CD4-positive, CD25-positive, alpha-beta regulatory T cell (primary cell): ENCODE measurements around the gene CCDC172. TPM values are rescaled to one million over a fixed set of nuclear protein-coding genes. Genes with fewer than 3 reads are reported as not detected.

Experiments used
- ATAC-seq, 2 donors: fragments of 150-1000 bp; cut with Tn5 transposase; one replicate each; pipeline ENCODE4 v1.10.0; 2021; ENCODE audit warnings: low read depth in 2 of 2, moderate number of reproducible peaks in 2 of 2, moderate library complexity in 1 of 2
- DNase-seq, 3 donors: peaks; one replicate each; pipeline versions ENCODE4 v3.0.0 to v3.0.0-alpha.2; 2012 to 2022; ENCODE audit warnings: mixed read lengths in 1 of 3
- H3K27ac ChIP-seq: one replicate; pipeline ENCODE4 v1.7.0; 2013; ENCODE audit warnings: mild to moderate bottlenecking, low read length; ENCODE audit not compliant: insufficient read depth, poor library complexity, severe bottlenecking
- H3K27me3 ChIP-seq: one replicate; pipeline ENCODE4 v1.7.0; 2013; ENCODE audit warnings: low read length; ENCODE audit not compliant: control insufficient read depth, insufficient read depth
- H3K36me3 ChIP-seq: one replicate; pipeline ENCODE4 v1.7.0; 2013; ENCODE audit warnings: mild to moderate bottlenecking, low read length, moderate library complexity; ENCODE audit not compliant: control insufficient read depth, insufficient read depth
- H3K4me1 ChIP-seq: 2 replicates; pipeline ENCODE4 v1.7.0; 2013; ENCODE audit warnings: mild to moderate bottlenecking, low read length; ENCODE audit not compliant: insufficient read depth, control insufficient read depth, poor library complexity, severe bottlenecking
- H3K4me3 ChIP-seq: one replicate; pipeline ENCODE4 v1.7.0; 2013; ENCODE audit warnings: low read depth, mild to moderate bottlenecking, low read length, moderate library complexity
- H3K9me3 ChIP-seq, 2 experiments: 1 replicate in 1 of 2; 2 replicates in 1 of 2; pipeline ENCODE4 v1.7.0; 2013; ENCODE audit warnings: low read length in 2 of 2, mild to moderate bottlenecking in 1 of 2, moderate library complexity in 1 of 2; ENCODE audit not compliant: control insufficient read depth in 2 of 2
- H3K27ac Mint-ChIP-seq, 3 donors: one replicate each; pipeline ENCODE4 v1.8.0; 2020 to 2022; ENCODE audit warnings: mild to moderate bottlenecking in 3 of 3, mixed read lengths in 3 of 3, moderate library complexity in 2 of 3
- H3K27me3 Mint-ChIP-seq: one replicate; pipeline ENCODE4 v1.8.0; 2022; ENCODE audit warnings: mild to moderate bottlenecking, mixed read lengths
- H3K36me3 Mint-ChIP-seq: one replicate; pipeline ENCODE4 v1.8.0; 2020; ENCODE audit warnings: mixed read lengths
- H3K4me1 Mint-ChIP-seq, 4 donors: one replicate each; pipeline ENCODE4 v1.8.0; 2020 to 2022; ENCODE audit warnings: mixed read lengths in 4 of 4, mild to moderate bottlenecking in 1 of 4
- H3K4me3 Mint-ChIP-seq, 4 donors: one replicate each; pipeline ENCODE4 v1.8.0; 2020 to 2022; ENCODE audit warnings: mild to moderate bottlenecking in 4 of 4, mixed read lengths in 4 of 4, moderate library complexity in 3 of 4
- H3K9me3 Mint-ChIP-seq, 7 donors: one replicate each; pipeline ENCODE4 v1.8.0; 2020 to 2022; ENCODE audit warnings: mixed read lengths in 7 of 7, mild to moderate bottlenecking in 3 of 7, moderate library complexity in 2 of 7
- polyA plus RNA-seq, 4 donors: library from polyadenylated mRNA; unstranded; fragments of 300-500 nt; fragmentation: Illumina TruSeq; gene quantifications; one replicate each; pipeline ENCODE4 v1.2.3, GENCODE V29; 2021
- total RNA-seq: library from RNA; stranded (reverse); gene quantifications from one replicate; pipeline ENCODE4 v1.2.3, GENCODE V29; 2022

Gene CCDC172
- total and polyA plus RNA-seq, 5 donors from 2014 or later = not detected

DNA sequence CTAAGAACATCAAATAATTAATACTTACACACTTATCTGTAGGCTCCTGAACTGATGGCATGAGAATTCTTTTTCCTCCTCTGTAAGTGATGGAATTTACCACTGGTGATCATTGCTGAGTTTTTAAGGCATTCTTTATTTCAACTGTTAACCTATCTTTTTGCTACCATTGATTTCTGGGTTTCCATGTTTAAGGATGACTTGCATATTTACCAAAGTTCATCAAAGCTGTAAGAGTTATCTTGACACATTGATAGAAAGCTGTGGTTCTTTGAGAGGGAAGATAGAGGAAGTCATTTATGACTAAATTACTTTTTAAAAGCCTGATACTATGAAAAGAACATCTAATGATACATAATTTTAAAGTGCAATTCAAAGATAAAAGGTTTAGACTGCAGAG is 31.8 kb upstream of the CCDC172 start:
- ATAC-seq = no peak
- Mint-ChIP-seq H3K36me3 (no peaks in the 10 kb centered on the region), H3K4me3 (no peak overlapping the region)

DNA sequence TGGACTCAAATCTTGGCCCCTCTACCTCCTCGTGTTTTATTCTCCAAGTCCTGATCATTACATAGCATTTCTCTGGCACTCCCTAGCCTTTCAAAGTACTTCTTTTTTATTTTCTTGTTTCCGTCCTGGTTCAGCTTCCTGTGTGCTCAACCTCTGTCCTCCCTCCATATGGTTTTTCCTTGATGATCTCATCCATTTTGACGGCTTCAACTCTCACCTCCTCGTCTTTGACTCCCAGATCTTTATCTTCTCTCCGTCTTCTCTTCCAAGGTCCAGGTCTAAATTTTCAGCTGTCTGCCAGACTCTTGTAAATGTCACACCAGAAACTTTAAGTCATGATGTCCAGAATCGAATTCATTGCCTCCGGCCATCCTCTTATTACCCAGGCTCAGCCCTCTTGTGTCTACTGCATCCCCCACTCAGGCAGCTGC is 27.9 kb upstream of the CCDC172 start:
- H3K27me3 Mint-ChIP-seq = peaks cover 3% of the 10 kb centered on the region
- H3K27me3 ChIP-seq = no peaks in the 10 kb centered on the region
- H3K27ac ChIP-seq = no peak overlapping the region
- no peak overlapping the region for H3K27ac Mint-ChIP-seq
- H3K4me3 Mint-ChIP-seq = no peak overlapping the region
- ATAC-seq = no peak
- H3K36me3 Mint-ChIP-seq = no peaks in the 10 kb centered on the region
- no peaks in the 10 kb centered on the region for H3K9me3 ChIP-seq
- no peak for DNase-seq
- no peaks in the 10 kb centered on the region for H3K36me3 ChIP-seq
- no peaks in the 10 kb centered on the region for H3K4me1 ChIP-seq
- no peak overlapping the region for H3K4me3 ChIP-seq
- no peaks in the 10 kb centered on the region for H3K4me1 Mint-ChIP-seq
- peaks cover 0 to 7% (median 3%) of the 10 kb centered on the region in 7 donors for H3K9me3 Mint-ChIP-seq

More for the DNA sequence above, 31.8 kb upstream of the CCDC172 start:
- H3K4me1 Mint-ChIP-seq = no peaks in the 10 kb centered on the region
- H3K27ac Mint-ChIP-seq = no peak overlapping the region
- Histone ChIP-seq H3K4me1 (no peaks in the 10 kb centered on the region), H3K27me3 (no peaks in the 10 kb centered on the region), H3K27ac (no peak overlapping the region), H3K9me3 (no peaks in the 10 kb centered on the region), H3K4me3 (no peak overlapping the region), H3K36me3 (no peaks in the 10 kb centered on the region)
- DNase-seq = no peak
- no peaks in the 10 kb centered on the region for H3K27me3 Mint-ChIP-seq
- H3K9me3 Mint-ChIP-seq = peaks cover 0 to 5% (median 2%) of the 10 kb centered on the region in 7 donors

DNA sequence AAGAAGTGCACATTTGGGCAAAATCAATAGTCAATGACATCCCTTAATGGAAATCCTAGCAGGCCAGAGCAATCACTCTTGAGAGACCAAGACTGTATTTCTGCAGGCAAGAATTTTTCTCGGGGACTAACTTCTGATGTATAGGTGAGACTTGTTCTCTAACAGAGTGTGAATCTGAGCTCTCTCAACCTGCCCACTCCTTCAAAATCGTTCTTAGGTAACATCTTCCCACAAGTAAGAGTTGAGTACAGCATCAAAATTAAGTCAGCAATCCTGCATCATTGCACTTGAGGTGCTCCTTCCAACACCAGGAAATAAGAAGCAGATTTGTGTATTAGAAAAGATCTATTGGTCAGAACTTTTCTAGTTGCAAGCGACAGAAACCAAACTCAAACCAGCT is 25.7 kb upstream of the CCDC172 start:
- no peaks in the 10 kb centered on the region for H3K36me3 ChIP-seq
- Mint-ChIP-seq H3K4me1 (no peaks in the 10 kb centered on the region), H3K36me3 (no peaks in the 10 kb centered on the region), H3K4me3 (no peak overlapping the region), H3K27me3 (peaks cover 4% of the 10 kb centered on the region), H3K9me3 (peaks cover 0 to 7% (median 4%) of the 10 kb centered on the region in 7 donors), H3K27ac (no peak overlapping the region)
- H3K27me3 ChIP-seq = no peaks in the 10 kb centered on the region
- no peaks in the 10 kb centered on the region for H3K4me1 ChIP-seq
- no peaks in the 10 kb centered on the region for H3K9me3 ChIP-seq
- no peak overlapping the region for H3K27ac ChIP-seq
- DNase-seq (no peak), ATAC-seq (no peak)
- H3K4me3 ChIP-seq = no peak overlapping the region

GRCh38 chr10:116300542-116300941 is 23.7 kb upstream of the CCDC172 start:
- Mint-ChIP-seq H3K27ac (no peak overlapping the region), H3K4me3 (no peak overlapping the region), H3K36me3 (no peaks in the 10 kb centered on the region), H3K9me3 (peaks cover 0 to 7% (median 4%) of the 10 kb centered on the region in 7 donors), H3K4me1 (no peaks in the 10 kb centered on the region), H3K27me3 (peaks cover 4% of the 10 kb centered on the region)
- DNase-seq = no peak
- Histone ChIP-seq H3K36me3 (no peaks in the 10 kb centered on the region), H3K9me3 (no peaks in the 10 kb centered on the region), H3K27ac (no peak overlapping the region), H3K27me3 (no peaks in the 10 kb centered on the region), H3K4me1 (no peaks in the 10 kb centered on the region), H3K4me3 (no peak overlapping the region)
- no peak for ATAC-seq

- H3K9me3 ChIP-seq = no peaks in the 10 kb centered on the region
- H3K27me3 ChIP-seq = no peaks in the 10 kb centered on the region
- H3K27ac ChIP-seq = no peak overlapping the region
- H3K4me3 ChIP-seq = no peak overlapping the region
- DNase-seq (no peak), ATAC-seq (no peak)
- Mint-ChIP-seq H3K4me1 (no peaks in the 10 kb centered on the region), H3K4me3 (no peak overlapping the region), H3K9me3 (peaks cover 0 to 5% (median 2%) of the 10 kb centered on the region in 7 donors), H3K27ac (no peak overlapping the region), H3K36me3 (no peaks in the 10 kb centered on the region), H3K27me3 (peaks cover 4% of the 10 kb centered on the region)
- no peaks in the 10 kb centered on the region for H3K36me3 ChIP-seq
- H3K4me1 ChIP-seq = no peaks in the 10 kb centered on the region
Observed at GRCh38 chr10:116304923-116305322, 19.3 kb upstream of the CCDC172 start.

- Histone ChIP-seq H3K36me3 (no peaks in the 10 kb centered on the region), H3K4me1 (no peaks in the 10 kb centered on the region), H3K27me3 (no peaks in the 10 kb centered on the region), H3K4me3 (no peak overlapping the region), H3K27ac (no peak overlapping the region), H3K9me3 (no peaks in the 10 kb centered on the region)
- no peaks in the 10 kb centered on the region for H3K4me1 Mint-ChIP-seq
- H3K27me3 Mint-ChIP-seq = no peaks in the 10 kb centered on the region
- no peaks in the 10 kb centered on the region for H3K36me3 Mint-ChIP-seq
- H3K4me3 Mint-ChIP-seq = no peak overlapping the region
- H3K9me3 Mint-ChIP-seq = peaks cover 0 to 5% (median 0%) of the 10 kb centered on the region in 7 donors
- ATAC-seq (no peak), DNase-seq (no peak)
- H3K27ac Mint-ChIP-seq = no peak overlapping the region
Observed at GRCh38 chr10:116306847-116307246, 17.4 kb upstream of the CCDC172 start.

DNA sequence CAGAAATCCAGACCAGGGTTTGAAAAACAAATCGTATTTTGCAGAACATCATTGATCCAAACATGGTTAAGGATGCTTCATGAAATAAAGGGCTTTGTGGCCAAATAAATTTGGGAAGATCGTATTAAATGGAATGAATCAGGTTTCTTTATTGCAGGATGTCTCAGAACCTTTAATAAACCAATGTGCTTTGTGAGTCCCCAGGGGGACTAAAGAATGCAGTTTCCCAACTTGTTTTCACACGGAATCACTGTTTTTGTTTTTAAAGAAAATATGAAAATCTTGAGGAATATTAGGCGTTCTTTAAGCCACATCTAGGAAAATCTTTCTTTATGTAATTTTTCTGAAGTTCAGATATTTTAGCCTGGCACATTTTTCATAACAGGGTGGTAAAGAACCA is 16.8 kb upstream of the CCDC172 start:
- H3K9me3 ChIP-seq = no peaks in the 10 kb centered on the region
- no peak for ATAC-seq
- Mint-ChIP-seq H3K36me3 (no peaks in the 10 kb centered on the region), H3K9me3 (peaks cover 0 to 4% (median 0%) of the 10 kb centered on the region in 7 donors), H3K4me1 (no peaks in the 10 kb centered on the region), H3K4me3 (no peak overlapping the region), H3K27me3 (no peaks in the 10 kb centered on the region), H3K27ac (no peak overlapping the region)
- H3K36me3 ChIP-seq = no peaks in the 10 kb centered on the region
- no peak overlapping the region for H3K4me3 ChIP-seq
- H3K27ac ChIP-seq = no peak overlapping the region
- H3K27me3 ChIP-seq = no peaks in the 10 kb centered on the region
- DNase-seq = no peak
- H3K4me1 ChIP-seq = no peaks in the 10 kb centered on the region

DNA sequence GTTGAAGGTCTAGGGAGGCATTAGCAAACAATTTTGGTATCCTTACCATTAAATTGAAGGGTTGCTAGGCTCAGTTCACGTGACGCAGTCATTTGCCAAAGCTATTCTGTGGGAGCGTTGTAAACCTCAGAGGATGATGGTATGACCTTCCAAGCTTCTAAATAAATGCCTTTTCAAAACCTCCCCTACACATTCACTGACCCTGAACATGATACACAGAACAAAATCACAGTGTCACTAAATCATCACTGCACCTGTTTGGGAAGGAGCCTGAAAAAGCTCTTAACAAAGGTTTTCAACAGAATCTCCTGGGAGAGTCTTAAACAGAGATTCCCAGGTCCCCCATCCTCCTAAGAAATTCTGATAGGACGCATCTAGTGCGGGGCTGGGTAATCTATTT is 13.2 kb upstream of the CCDC172 start:
- no peaks in the 10 kb centered on the region for H3K36me3 Mint-ChIP-seq
- Histone ChIP-seq H3K9me3 (no peaks in the 10 kb centered on the region), H3K27ac (no peak overlapping the region), H3K4me3 (no peak overlapping the region), H3K4me1 (no peaks in the 10 kb centered on the region), H3K27me3 (no peaks in the 10 kb centered on the region), H3K36me3 (no peaks in the 10 kb centered on the region)
- no peak overlapping the region for H3K27ac Mint-ChIP-seq
- ATAC-seq (no peak), DNase-seq (no peak)
- peaks cover 0 to 6% (median 0%) of the 10 kb centered on the region in 7 donors for H3K9me3 Mint-ChIP-seq
- no peaks in the 10 kb centered on the region for H3K4me1 Mint-ChIP-seq
- H3K4me3 Mint-ChIP-seq = no peak overlapping the region
- no peaks in the 10 kb centered on the region for H3K27me3 Mint-ChIP-seq
